ENCODE data around the gene KLHDC9.

The KLHDC9 gene

DNA sequence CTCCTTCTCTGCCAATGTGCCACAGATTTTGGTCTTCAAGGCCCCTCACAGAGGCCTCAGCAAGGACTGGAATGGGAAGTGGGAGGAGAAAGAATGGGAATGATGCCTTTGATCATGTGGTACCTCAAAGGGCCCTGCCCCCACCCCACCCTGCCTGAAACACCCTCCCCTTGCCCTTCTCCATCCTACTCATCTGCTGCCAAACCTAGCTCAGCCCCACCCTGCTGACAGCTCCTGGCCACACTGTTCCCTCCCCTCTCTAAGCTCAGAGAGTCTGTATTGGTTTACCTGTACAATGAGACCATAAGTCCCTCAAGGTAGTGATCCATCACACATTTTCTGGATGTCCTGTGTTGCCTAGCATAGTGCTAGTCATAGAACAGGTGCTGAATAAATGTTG lies 21.8 kb upstream of the KLHDC9 start:
- no peak for DNase-seq (ENCODE audit: low read depth)

DNA sequence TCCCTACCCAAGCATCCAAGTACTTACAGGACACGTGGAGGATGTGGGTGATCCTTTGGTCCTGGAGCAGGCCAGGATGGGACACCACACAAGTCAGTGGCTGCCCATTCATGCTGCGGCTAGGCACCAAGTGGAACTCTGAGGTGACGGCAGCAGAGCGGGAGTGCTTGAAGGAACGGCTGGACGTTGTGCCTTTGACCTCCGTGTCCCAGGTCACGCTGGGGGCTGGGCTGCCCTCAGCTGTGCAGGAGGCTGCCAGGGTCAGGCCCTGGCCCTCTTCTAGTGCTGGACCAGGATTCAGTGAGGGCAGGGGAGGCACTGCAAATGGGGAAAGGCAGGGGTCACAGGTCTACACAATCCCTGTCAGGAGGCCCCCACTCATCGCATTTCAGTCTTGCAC lies 20.7 kb upstream of the KLHDC9 start:
- no peak for DNase-seq (ENCODE audit: low read depth)

GRCh38 chr1:161079436-161080110 lies 18.6 kb upstream of the KLHDC9 start:
- no peak for DNase-seq (ENCODE audit: low read depth)

DNA sequence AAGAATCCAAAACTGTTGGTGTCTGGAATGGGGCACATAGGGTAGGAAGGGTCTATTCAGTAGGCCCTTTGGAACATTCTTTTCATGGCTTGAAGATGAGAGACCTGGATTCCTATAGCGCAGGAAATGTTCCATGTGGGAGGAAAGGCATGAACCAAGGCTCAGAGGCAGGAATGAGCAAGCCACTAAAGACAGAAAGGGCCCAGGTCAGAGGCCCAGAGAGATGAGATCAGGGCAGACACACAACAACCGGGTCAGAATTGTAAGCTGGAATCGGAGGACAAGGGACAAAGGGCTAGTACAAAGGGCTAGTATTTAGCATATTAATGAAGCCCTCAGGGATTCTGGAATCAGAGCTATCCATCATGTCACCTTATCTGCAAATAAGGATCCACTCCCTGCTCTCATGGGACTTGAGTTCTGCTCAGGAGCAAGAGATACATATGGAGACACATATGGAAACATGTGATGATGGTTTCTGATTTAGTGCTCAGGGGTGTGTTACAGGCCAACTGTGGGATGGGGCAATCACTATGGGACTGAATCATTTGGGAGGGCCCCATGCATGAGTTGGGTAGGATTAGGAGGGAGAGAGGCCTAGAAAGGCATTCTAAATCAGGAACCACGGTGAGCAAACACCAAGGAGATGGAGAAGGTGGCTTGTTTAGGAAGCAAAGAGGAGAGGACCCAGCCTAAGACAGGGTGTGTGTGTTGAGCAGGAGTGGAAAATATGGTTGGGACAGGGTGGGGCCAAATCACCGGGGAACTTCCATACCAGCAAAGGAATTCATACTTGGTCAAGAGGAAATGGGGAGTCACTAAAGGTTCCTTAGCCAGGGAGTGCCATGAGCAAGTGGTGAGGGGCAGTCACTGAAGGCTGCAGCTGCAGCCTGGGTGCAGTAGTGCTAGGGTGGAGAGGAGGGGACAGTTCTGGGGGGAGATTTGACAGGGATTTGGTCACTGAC lies 17.4 kb upstream of the KLHDC9 start:
- DNase-seq (ENCODE audit: low read depth), result no peak

DNA sequence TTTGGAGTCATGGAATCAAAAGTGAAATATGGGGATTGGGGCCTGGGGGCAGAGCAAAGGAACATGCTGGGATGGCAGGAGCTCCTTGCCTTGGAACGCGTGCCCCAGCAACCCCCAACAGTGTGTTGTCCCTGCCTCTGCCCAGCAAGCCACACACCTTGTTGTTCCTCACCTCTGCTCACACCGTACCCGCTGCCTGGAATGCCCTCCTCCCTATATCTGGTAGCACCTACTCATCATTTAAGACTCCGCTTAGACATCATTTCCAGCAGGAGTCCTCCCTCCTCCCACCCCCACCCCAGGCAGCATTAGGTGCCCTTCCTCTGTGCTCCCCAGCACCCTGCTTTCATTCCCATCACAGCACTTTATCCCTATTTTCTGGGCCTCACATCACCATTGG lies 16.6 kb upstream of the KLHDC9 start:
- no peak for DNase-seq (ENCODE audit: low read depth)

DNA sequence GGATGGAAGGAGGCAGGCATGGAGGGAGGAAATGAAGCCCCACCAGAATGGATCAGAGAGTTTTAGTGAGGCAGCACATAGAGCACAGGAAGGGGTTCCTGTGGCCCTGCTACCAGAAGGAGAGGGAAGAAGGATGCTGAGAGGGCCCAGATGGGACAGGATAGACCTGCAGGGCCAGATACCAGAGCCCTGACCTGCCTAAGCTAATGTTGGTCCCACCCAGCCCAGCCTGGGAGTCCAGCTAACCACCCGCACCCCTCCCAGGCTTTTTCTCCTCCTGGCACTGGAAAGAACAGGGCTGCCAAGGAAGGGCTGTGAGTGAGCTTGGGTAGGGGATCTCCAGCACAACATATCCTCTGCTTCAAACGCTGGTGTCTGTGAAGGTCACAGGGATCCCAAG lies 15.7 kb upstream of the KLHDC9 start:
- no peak for DNase-seq (ENCODE audit: low read depth)

GRCh38 chr1:161082996-161083747 lies 15.0 kb upstream of the KLHDC9 start:
- no peak for DNase-seq (ENCODE audit: low read depth)

DNA sequence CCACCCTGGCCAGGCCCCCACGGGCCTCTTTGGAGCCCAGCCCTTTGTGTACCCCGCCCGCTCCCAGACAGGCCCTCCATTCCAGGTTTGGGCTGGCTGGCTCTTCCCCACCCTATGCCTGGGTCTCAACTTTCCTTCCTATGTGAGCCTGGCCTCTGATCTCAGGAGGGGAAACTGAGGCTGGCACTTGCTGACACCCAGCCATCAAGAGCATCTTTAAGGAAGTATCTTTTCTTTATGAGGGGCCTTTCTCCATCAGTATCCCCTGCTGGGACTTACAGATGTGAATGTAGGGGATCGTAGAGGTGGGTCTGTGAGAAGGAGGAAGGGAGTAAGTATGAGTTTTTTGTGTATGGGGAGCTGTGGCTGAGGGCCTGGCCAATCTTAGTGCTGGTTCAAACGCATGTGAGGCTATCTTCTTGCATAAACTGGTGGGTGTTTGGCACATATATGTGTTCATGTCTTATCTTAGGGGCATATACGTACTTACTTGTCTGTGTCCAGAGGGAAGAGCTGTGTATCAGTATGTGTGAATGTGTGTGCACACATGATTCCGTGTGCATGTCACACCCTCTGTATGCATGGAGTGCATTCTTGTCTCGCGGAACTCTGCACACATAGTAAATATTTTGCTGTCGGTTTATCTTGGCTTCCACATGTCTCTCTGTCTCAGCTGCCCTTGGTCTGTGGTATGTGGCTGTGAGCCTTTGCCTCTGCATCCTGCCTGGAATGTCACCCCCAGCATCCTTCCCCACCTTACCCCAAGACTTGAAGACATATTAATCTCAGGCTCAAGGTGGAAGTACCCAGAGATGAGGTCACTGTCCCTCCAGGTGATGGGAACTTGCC lies 14.2 kb upstream of the KLHDC9 start:
- no peak for DNase-seq (ENCODE audit: low read depth)

DNA sequence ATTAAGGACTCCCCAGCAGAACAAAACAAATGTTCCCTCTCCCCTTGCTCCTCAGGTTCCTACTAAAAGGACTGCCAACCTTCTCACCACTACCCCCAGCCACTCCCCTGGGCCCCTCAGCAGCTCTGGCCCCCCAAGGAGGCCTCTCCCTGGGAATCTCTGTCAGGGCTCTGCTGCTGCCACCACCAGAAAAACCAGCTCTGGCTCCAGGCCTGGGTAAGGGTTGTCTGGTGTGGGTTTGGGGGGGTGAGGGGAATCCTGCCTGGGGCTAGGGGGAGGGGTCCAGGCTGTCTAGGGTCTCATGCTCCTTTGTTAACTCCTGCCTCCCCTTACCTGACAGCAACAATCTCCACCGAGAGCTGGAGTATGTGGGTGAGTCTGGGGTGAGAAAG lies 13.6 kb upstream of the KLHDC9 start:
- no peak for DNase-seq (ENCODE audit: low read depth)

GRCh38 chr1:161085165-161085564 lies 13.0 kb upstream of the KLHDC9 start:
- no peak for DNase-seq (ENCODE audit: low read depth)

DNA sequence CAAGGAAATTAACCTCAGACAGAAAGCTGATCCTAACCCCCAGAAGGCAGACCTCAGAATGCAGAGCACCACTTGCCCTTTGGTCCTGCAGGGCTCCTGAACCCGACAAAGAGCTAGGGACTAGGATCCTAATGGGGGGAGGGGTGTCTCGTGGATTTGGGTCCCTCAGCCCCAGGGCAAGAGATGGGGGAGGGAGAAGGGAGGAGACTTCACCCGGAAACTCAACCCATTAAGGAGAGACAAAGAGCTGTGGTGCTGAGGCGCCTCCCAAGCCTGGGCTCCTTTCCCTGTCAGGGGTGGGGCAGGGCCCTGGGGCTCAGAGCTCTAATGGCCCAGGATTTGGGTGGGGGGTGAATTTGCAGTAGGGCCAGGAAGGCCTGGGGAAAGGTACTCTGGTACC lies 11.7 kb upstream of the KLHDC9 start:
- DNase-seq (ENCODE audit: low read depth), result no peak

DNA sequence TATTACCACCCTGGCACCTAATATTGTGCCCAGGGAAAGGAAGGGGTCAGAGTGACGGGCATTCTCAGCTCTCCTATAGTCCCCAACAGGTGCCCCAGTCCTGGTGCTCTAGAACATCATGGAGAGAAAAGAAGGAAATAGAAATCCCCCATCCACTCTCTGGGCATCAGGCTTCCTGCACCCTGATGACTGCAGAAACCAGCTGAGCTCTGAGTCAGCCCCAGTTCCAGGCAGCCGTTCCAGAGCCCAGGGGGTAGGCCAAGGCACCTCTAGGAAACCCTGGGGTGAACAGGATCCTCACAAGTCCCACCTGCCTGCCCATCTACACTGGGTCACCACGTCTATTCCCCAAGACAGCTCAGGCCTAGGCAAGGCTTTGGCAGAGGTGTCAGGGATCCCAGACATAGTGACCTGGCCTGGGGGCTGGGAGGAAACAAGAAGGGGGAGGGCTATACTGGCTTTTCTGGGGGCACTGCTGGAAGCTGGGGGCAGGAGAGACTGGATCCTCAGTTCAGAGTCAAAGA lies 9.5 kb upstream of the KLHDC9 start:
- DNase-seq (ENCODE audit: low read depth), result no peak

- no peak for DNase-seq (ENCODE audit: low read depth)
Measured at GRCh38 chr1:161089251-161089924, 8.8 kb upstream of the KLHDC9 start, which contains the start of gene NECTIN4. TSS of gene NECTIN4 (minus strand) at chr1:161089558. CDS start at chr1:161089296, 262 bp downstream.

DNA sequence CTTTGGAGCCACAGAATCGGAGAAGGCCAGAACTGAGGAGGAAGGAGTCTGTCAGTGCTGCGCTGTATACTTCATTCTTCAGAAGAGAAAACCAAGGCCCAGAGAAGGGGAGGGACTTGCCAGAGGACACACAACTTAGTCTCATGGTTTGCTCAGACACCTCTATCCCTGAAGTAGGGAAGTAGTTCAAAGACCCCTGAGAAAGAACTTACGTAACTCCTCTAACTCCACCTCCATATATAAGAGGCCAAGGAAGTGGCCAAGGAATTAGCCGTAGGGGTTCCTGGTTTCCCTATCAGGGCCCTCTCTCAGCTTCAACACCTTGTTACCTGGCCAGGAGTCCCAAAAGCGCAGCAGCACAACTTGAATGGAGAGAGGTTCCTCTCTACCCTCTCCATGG lies 8.2 kb upstream of the KLHDC9 start:
- no peak for DNase-seq (ENCODE audit: low read depth)

DNA sequence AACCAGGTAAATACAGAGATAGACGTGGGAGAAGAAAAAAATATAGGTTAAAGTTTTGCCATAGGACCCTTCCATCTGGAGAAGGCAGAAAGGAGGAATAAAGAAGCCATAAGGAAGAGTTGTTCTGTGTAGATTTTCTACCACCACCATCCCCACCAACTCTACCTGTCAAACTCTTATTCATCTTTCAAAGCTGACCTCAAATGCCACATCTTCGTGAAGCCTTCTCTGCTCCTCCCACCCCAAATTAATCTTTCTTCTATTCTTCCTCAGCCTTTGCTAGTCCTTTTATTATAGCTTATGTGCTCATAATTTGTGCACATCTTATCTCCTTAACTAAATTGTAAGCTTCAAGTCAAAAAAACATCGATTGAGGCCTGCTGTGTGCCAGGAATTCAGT lies 7.5 kb upstream of the KLHDC9 start:
- DNase-seq (ENCODE audit: low read depth), result no peak

DNA sequence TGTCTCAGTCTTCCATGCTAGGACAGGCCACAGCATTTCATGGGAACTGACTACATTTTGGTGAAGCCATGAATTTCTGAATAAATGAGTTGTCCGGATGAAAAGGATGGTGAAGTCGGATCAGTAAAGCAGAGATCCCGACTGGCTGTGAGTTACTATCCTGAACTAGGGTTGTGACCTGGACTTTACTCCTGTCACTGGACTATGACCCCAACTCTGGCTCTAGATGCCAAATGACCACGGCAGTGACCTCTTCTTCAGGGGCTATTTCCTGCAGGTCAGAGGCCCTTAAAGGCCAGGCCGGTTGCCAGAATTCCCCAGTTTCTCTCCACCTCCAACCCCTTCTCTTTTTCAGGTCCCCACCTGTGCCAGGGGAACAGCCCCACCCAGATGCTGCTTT lies 7.1 kb upstream of the KLHDC9 start:
- DNase-seq (ENCODE audit: low read depth), result no peak

DNA sequence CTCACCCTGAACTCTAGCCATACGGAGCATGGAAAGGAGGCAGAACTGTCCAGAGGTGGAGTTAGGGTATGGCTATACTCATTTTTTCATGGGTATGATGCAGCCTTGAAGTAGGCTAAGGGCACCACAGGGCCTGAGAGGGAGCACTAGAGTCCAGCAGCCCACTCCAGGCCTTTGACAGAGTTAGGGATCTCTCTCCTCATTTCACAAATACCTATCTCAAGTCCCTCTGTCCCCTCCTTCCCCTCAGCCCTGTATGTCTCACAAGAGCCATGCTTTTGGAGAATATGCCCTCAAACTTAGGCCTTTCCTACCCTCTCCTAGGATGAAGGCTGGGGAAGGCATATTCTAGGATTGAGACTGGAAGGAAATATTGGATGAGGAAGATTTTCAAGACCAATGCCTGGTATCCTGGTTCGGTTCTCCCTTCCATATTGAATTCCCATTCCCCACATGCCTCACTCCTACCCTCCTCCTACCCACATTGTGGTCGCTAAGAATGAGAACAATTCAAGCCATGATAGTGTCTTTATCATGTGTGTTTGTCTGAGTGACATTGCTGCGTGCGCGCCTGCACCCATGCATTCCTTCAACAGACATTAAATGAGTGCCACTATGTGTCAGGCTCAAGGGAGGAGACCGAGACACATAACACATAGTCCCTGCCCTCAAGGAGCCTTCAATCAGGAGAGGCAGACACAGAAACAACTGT lies 6.2 kb upstream of the KLHDC9 start:
- DNase-seq (ENCODE audit: low read depth), result no peak

GRCh38 chr1:161092621-161093028 lies 5.5 kb upstream of the KLHDC9 start:
- DNase-seq (ENCODE audit: low read depth), result no peak

DNA sequence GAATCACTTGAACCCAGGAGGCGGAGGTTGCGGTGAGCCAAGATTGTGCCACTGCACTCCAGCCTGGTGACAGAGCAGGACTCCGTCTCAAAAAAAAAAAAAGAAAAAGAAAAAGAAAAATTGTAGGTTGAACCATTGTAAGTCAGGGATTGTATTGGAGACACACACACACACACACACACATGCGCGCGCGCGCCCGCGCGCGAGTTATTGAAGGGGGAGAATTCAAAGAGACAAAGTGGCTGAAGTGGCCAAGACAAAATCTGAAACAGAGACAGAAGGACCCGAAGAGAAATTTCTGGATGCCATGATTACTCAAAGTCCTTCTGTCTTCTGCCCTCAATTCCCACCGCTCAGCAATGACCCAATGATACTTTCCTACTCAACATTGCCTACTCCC lies 3.7 kb upstream of the KLHDC9 start:
- DNase-seq (ENCODE audit: low read depth), result no peak

DNA sequence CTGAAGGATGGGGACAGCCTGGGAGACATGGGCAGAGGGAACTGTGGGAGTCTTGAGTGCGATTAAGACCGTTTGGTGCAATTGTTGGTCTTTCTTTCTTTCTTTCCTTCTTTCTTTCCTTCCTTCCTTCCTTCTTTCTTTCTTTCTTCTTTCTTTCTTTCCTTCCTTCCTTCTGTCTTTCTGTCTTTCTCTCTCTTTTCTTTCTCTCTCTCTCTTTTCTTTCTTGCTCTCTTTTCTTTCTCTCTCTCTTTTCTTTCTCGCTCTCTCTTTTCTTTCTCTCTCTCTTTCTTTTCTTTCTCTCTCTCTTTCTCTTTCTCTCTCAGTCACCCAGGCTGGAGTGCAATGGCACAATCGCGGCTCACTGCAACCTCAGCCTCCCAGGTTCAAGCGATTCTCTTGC lies 2.9 kb upstream of the KLHDC9 start:
- no peak for DNase-seq (ENCODE audit: low read depth)
